Colonic mucosa (tissue), 4 donors: ENCODE results near the gene EHMT2. TPM values are rescaled to one million over a fixed set of nuclear protein-coding genes. Genes with fewer than 3 reads are reported as not detected.

Source experiments
- DNase-seq: peaks from one replicate; pipeline ENCODE4 v3.0.0-alpha.2; 2020
- H3K27ac ChIP-seq: fragments of 200-600 bp; one replicate; pipeline ENCODE4 v1.8.0; 2021
- H3K27me3 ChIP-seq: fragments of 200-600 bp; one replicate; pipeline ENCODE4 v1.8.0; 2021
- H3K36me3 ChIP-seq: fragments of 200-600 bp; one replicate; pipeline ENCODE4 v1.8.0; 2021
- H3K4me1 ChIP-seq: fragments of 200-600 bp; one replicate; pipeline ENCODE4 v1.8.0; 2021; ENCODE audit warnings: mild to moderate bottlenecking
- H3K4me3 ChIP-seq: fragments of 200-600 bp; one replicate; pipeline ENCODE4 v1.8.0; 2021
- H3K9ac ChIP-seq, 2 donors: one replicate each; pipeline ENCODE4 v1.7.0; 2013; ENCODE audit warnings: control low read depth in 2 of 2, low read depth in 2 of 2, low read length in 2 of 2
- H3K9me3 ChIP-seq: fragments of 200-600 bp; one replicate; pipeline ENCODE4 v1.8.0; 2021
- CTCF ChIP-seq: fragments of 200-600 bp; IDR thresholded peaks from one replicate; pipeline ENCODE4 v1.8.0; 2022; ENCODE audit warnings: antibody characterized with exemption, mild to moderate bottlenecking
- intact Hi-C: fragments of 100-400 bp; cut with DNase I; formaldehyde crosslinking; loops from one replicate; pipeline ENCODE4 v1.14.1; 2022
- total RNA-seq, 2 donors: library from RNA; stranded (reverse); fragmentation: NEBNext Ultra II Directional in 1 of 2; extraction: Animal tissue kit (Norgen Biotek cat#: 25700) in 1 of 2; gene quantifications; one replicate each; pipeline ENCODE4 v1.2.1, GENCODE V29; 2021
- donor health status: healthy.
- donor health status: DM: no; HTN: no; CAD: no.
- donor health status: DM: no; HTN: no; CAD: no.

Gene EHMT2
- total RNA-seq, 2 donors from 2014 or later: 28.4 to 52.1 TPM

- Histone ChIP-seq H3K4me1 (peaks cover 4% of the 10 kb centered on the region), H3K36me3 (peaks cover 4% of the 10 kb centered on the region), H3K9me3 (no peaks in the 10 kb centered on the region), H3K27me3 (no peaks in the 10 kb centered on the region), H3K4me3 (peak within 1 kb of the TSS; percentile 67), H3K27ac (peak within 1 kb of the TSS; percentile 85), H3K9ac (peak within 1 kb of the TSS; percentile 91 to 95)
- no peak for TF ChIP-seq CTCF
- intact Hi-C loops: no loop called here
- peak; percentile 99 for DNase-seq
Observed at GRCh38 chr6:31862344-31863235, 34.9 kb downstream of the EHMT2 start, which contains the start of gene NEU1. Gene NEU1 (minus strand): TSS chr6:31862821. CDS start chr6:31862776, 45 bp downstream.

- H3K36me3 ChIP-seq: peaks cover 4% of the 10 kb centered on the region
- H3K27me3 ChIP-seq: no peaks in the 10 kb centered on the region
- no peak for DNase-seq
- peak overlapping the region; percentile 67 for H3K4me3 ChIP-seq
- no peaks in the 10 kb centered on the region for H3K9me3 ChIP-seq
- peaks cover 4% of the 10 kb centered on the region for H3K4me1 ChIP-seq
- H3K27ac ChIP-seq: peak overlapping the region; percentile 85
- TF ChIP-seq CTCF: no peak
- H3K9ac ChIP-seq: peak overlapping the region; percentile 91 to 95
- intact Hi-C loops: no loop called here
Observed at GRCh38 chr6:31861919-31862343, 35.6 kb downstream of the EHMT2 start.

- intact Hi-C loops: no loop called here
- no peak for TF ChIP-seq CTCF
- H3K9ac ChIP-seq: no peak overlapping the region
- no peak for DNase-seq
- no peak overlapping the region for H3K4me3 ChIP-seq
- H3K27ac ChIP-seq: no peak overlapping the region
- H3K9me3 ChIP-seq: no peaks in the 10 kb centered on the region
- peaks cover 4% of the 10 kb centered on the region for H3K36me3 ChIP-seq
- no peaks in the 10 kb centered on the region for H3K27me3 ChIP-seq
- H3K4me1 ChIP-seq: peaks cover 4% of the 10 kb centered on the region
Observed at GRCh38 chr6:31861150-31861549, 36.3 kb downstream of the EHMT2 start.

- no peak for DNase-seq
- intact Hi-C loops: no loop called here
- H3K27me3 ChIP-seq: no peaks in the 10 kb centered on the region
Observed at GRCh38 chr6:31860349-31860748, 37.1 kb downstream of the EHMT2 start.

GRCh38 chr6:31859923-31860322 is 37.6 kb downstream of the EHMT2 start:
- peaks cover 4% of the 10 kb centered on the region for H3K4me1 ChIP-seq
- TF ChIP-seq CTCF: no peak
- DNase-seq: no peak
- intact Hi-C loops: no loop called here
- H3K27me3 ChIP-seq: no peaks in the 10 kb centered on the region
- H3K27ac ChIP-seq: no peak overlapping the region
- no peaks in the 10 kb centered on the region for H3K9me3 ChIP-seq
- H3K4me3 ChIP-seq: no peak overlapping the region
- H3K36me3 ChIP-seq: peaks cover 4% of the 10 kb centered on the region
- H3K9ac ChIP-seq: no peak overlapping the region

More at GRCh38 chr6:31860349-31860748, 37.1 kb downstream of the EHMT2 start:
- H3K9me3 ChIP-seq: no peaks in the 10 kb centered on the region
- peaks cover 4% of the 10 kb centered on the region for H3K4me1 ChIP-seq
- no peak overlapping the region for H3K9ac ChIP-seq
- H3K4me3 ChIP-seq: no peak overlapping the region
- no peak for TF ChIP-seq CTCF
- no peak overlapping the region for H3K27ac ChIP-seq
- H3K36me3 ChIP-seq: peaks cover 4% of the 10 kb centered on the region
